ENCODE data around the gene SLC6A5. TPM values are rescaled to one million over a fixed set of nuclear protein-coding genes. Genes with fewer than 3 reads are reported as not detected.

SLC6A5 gene
- total RNA-seq (2021; ENCODE audit: unreplicated experiment) (not detected), Bru-seq, nascent RNA (not detected), BruChase-seq, experiment 1, labeled RNA remaining after a 6-hour chase (not detected), BruChase-seq, experiment 2, labeled RNA remaining after a 2-hour chase (not detected)
- polyA plus RNA-seq (2012), result not detected in 2 replicates
- long read RNA-seq, result 0 reads

- no peaks in the 10 kb centered on the region for H3K4me1 ChIP-seq (ENCODE audit: control insufficient read depth in 1 of 2, insufficient read depth in 2 of 2, low read length in 2 of 2)
- no peak within 1 kb of the TSS for H2AFZ ChIP-seq (ENCODE audit: low read depth, low read length, poor library complexity, severe bottlenecking)
- H3K4me3 ChIP-seq (replicated peaks in 1 of 2; ENCODE audit: low read depth in 1 of 2, low read length in 2 of 2), result no peak within 1 kb of the TSS
- no peaks in the 10 kb centered on the region for H3K36me3 ChIP-seq (ENCODE audit: control insufficient read depth in 1 of 2, insufficient read depth in 2 of 2, low read length in 2 of 2)
- no peaks in the 10 kb centered on the region for H3K79me2 ChIP-seq (ENCODE audit: insufficient read depth, low read length)
- ChIA-PET POLR2A (no interaction called here), RAD21 (ENCODE audit: low non-redundant PET in 1 of 2, low total read pairs in 2 of 2, uncharacterized antibody in 2 of 2, unreplicated experiment in 2 of 2) (no interaction called here), CTCF (no interaction called here)
- no peak within 1 kb of the TSS for H3K4me2 ChIP-seq (ENCODE audit: low read length)
- no peak for TF ChIP-seq CTCF (IDR thresholded peaks at IDR 0.05 in 2 of 3, conservative IDR thresholded peaks at IDR 0.05 in 1 of 3; ENCODE audit: borderline replicate concordance in 1 of 3, insufficient read depth in 1 of 3, low read depth in 2 of 3, low read length in 2 of 3)
- no peak for TF ChIP-seq ELF1 (IDR thresholded peaks at IDR 0.05; ENCODE audit: borderline replicate concordance, low read depth)
- no peak for TF ChIP-seq SP1 (IDR thresholded peaks at IDR 0.05; ENCODE audit: low read depth)
- no peak for TF ChIP-seq MAX (IDR thresholded peaks at IDR 0.05)
- TF ChIP-seq REST (IDR thresholded peaks at IDR 0.05; ENCODE audit: low read depth), result peak; percentile 68
- no peak for TF ChIP-seq EZH2 (IDR thresholded peaks at IDR 0.05)
- BruUV-seq (replicated peaks), result no TSS peak
- no peaks in the 10 kb centered on the region for H3K9me2 ChIP-seq (ENCODE audit: insufficient read depth)
- DNase-seq (ENCODE audit: low read depth, low spot score) (no peak), ATAC-seq (no peak)
- no peak within 1 kb of the TSS for H3K27ac ChIP-seq (ENCODE audit: low read depth, low read length)
- intact Hi-C loops (cut with micrococcal nuclease), result no loop called here
- no peak within 1 kb of the TSS for H3K9ac ChIP-seq (ENCODE audit: low read length)
- H3K27me3 ChIP-seq (ENCODE audit: insufficient read depth, low read length), result peaks cover 16% of the 10 kb centered on the region; the same call in 1 of the 2 replicates
- H4K20me1 ChIP-seq (ENCODE audit: insufficient read depth), result no peaks in the 10 kb centered on the region
- no peaks in the 10 kb centered on the region for H3K9me3 ChIP-seq (ENCODE audit: control insufficient read depth in 1 of 2, insufficient read depth in 1 of 2, low read depth in 1 of 2, low read length in 2 of 2)
These were observed at the start of gene SLC6A5 for GRCh38 chr11:20599221-20600019. TSS of gene SLC6A5 (plus strand) at chr11:20599608. CDS start at chr11:20599673, 65 bp downstream.

Data from HCT116 (cell line).